ENCODE results near the gene CCL26. TPM values are rescaled to one million over a fixed set of nuclear protein-coding genes. Genes with fewer than 3 reads are reported as not detected.

Gene CCL26
- total and polyA plus RNA-seq, 2 of the 4 experiments (the other 2 are of a cell fraction) = not detected

DNA sequence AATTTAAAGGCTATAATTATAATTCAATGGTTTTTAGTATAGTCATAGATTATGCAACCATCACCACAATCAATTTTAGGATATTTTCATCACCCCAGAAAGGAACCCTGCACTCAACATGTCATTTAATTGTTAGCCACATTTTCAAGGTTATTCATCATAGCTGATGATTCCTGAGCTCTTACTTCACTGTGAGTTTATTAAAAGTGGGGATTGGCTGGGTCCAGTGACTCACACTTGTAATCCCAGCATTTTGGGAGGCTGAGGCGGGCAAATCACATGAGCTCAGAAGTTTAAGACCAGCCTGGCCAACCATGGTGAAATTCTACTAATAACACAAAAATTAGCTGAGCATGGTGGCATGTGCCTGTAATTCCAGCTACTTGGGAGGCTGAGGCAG lies 787 bp downstream of the CCL26 start:
- dilution Hi-C loops (cut with HindIII; ENCODE audit: low sequenced_read_pairs, unreplicated experiment) = no loop called here
- Histone ChIP-seq H3K14ac (replicated peaks; ENCODE audit: low read depth, low read length) (no peak overlapping the region), H4K8ac (ENCODE audit: low read depth in 2 of 2, low read length in 2 of 2) (no peak overlapping the region), H2AK5ac (ENCODE audit: low read depth, low read length) (no peak overlapping the region), H2BK5ac (ENCODE audit: low read depth, low read length, poor library complexity, severe bottlenecking) (no peak overlapping the region), H3K9ac (ENCODE audit: low read depth, low read length) (no peak overlapping the region), H3K56ac (ENCODE audit: extremely low read depth, insufficient read depth, low read length) (no peak overlapping the region), H3K4ac (ENCODE audit: low read depth, low read length) (no peak overlapping the region), H4K91ac (ENCODE audit: insufficient read depth, low read depth, low read length) (no peak overlapping the region), H3K4me3 (ENCODE audit: insufficient read depth, low read depth, low read length) (no peak overlapping the region), H2BK20ac (ENCODE audit: low read depth, low read length) (no peak overlapping the region), H3K9me3 (ENCODE audit: control insufficient read depth, insufficient read depth, low read length) (no peaks in the 10 kb centered on the region), H2BK120ac (ENCODE audit: low read depth, low read length) (no peak overlapping the region), H2AK9ac (replicated peaks; ENCODE audit: low read depth, low read length, poor library complexity) (no peak overlapping the region), H4K5ac (ENCODE audit: low read depth, low read length) (no peak overlapping the region), H3K4me1 (ENCODE audit: control insufficient read depth, insufficient read depth, low read length) (peaks cover 3% of the 10 kb centered on the region; the same call in 1 of the 2 replicates), H3K4me2 (ENCODE audit: low read depth, low read length) (no peak overlapping the region), H3K18ac (ENCODE audit: low read depth, low read length) (no peak overlapping the region), H3K36me3 (ENCODE audit: control insufficient read depth, insufficient read depth, low read length) (no peaks in the 10 kb centered on the region), H3K23ac (ENCODE audit: low read depth, low read length) (no peak overlapping the region), H3K79me1 (ENCODE audit: low read depth in 1 of 2, low read length in 2 of 2) (no peaks in the 10 kb centered on the region), H3K9me1 (ENCODE audit: insufficient read depth, low read length) (no peaks in the 10 kb centered on the region), H2AFZ (replicated peaks; ENCODE audit: low read length, poor library complexity) (no peak overlapping the region), H2BK15ac (ENCODE audit: low read depth, low read length) (no peak overlapping the region), H3K27me3 (ENCODE audit: control insufficient read depth, insufficient read depth, low read length) (peaks cover 5% of the 10 kb centered on the region), H3K27ac (ENCODE audit: insufficient read depth, low read length) (no peak overlapping the region), H4K20me1 (ENCODE audit: insufficient read depth, low read length) (no peaks in the 10 kb centered on the region)
- WGBS, 2 experiments (ENCODE audit: extremely low coverage in 2 of 2, insufficient read length in 1 of 2) = no CpG with 5 or more reads among the region's 1 CpG
- no peak for TF ChIP-seq SMC3 (IDR thresholded peaks at IDR 0.05; ENCODE audit: low read depth, low read length)
- TF ChIP-seq CEBPB (IDR thresholded peaks at IDR 0.05; ENCODE audit: low read depth, low read length) = peak; percentile 25; the same call in 1 of the 2 replicates
- TF ChIP-seq, protein P1, sequence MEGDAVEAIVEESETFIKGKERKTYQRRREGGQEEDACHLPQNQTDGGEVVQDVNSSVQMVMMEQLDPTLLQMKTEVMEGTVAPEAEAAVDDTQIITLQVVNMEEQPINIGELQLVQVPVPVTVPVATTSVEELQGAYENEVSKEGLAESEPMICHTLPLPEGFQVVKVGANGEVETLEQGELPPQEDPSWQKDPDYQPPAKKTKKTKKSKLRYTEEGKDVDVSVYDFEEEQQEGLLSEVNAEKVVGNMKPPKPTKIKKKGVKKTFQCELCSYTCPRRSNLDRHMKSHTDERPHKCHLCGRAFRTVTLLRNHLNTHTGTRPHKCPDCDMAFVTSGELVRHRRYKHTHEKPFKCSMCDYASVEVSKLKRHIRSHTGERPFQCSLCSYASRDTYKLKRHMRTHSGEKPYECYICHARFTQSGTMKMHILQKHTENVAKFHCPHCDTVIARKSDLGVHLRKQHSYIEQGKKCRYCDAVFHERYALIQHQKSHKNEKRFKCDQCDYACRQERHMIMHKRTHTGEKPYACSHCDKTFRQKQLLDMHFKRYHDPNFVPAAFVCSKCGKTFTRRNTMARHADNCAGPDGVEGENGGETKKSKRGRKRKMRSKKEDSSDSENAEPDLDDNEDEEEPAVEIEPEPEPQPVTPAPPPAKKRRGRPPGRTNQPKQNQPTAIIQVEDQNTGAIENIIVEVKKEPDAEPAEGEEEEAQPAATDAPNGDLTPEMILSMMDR (conservative IDR thresholded peaks at IDR 0.05; ENCODE audit: low read depth, low read length) = no peak
- TF ChIP-seq NFE2L2 (IDR thresholded peaks at IDR 0.05; ENCODE audit: low read depth, low read length) = no peak
- TF ChIP-seq FOS (IDR thresholded peaks at IDR 0.05; ENCODE audit: low read depth, low read length) = peak; percentile 19; the same call in 1 of the 2 replicates
- TF ChIP-seq MXI1 (IDR thresholded peaks at IDR 0.05; ENCODE audit: borderline replicate concordance, low read depth, low read length) = no peak
- TF ChIP-seq, protein P2, sequence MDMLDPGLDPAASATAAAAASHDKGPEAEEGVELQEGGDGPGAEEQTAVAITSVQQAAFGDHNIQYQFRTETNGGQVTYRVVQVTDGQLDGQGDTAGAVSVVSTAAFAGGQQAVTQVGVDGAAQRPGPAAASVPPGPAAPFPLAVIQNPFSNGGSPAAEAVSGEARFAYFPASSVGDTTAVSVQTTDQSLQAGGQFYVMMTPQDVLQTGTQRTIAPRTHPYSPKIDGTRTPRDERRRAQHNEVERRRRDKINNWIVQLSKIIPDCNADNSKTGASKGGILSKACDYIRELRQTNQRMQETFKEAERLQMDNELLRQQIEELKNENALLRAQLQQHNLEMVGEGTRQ (IDR thresholded peaks at IDR 0.05; ENCODE audit: low read depth, low read length) = 0 out of 2 replicates have a peak, but pooled peaks have one; percentile 7
- in situ Hi-C loops (cut with MboI; ENCODE audit: low sequenced_read_pairs) = no loop called here
- ChIA-PET POLR2A (ENCODE audit: unreplicated experiment) (no interaction called here), CTCF (no interaction called here)
- peak; percentile 50 for ATAC-seq (ENCODE audit: low read depth)
- intact Hi-C loops (cut with micrococcal nuclease) = no loop called here
- peak; percentile 61 for DNase-seq
- no TSS peak for BruUV-seq (replicated peaks)
